Heart left ventricle (tissue), 16 donors: Measurements from ENCODE around the gene ZNF792. TPM values are rescaled to one million over a fixed set of nuclear protein-coding genes. Genes with fewer than 3 reads are reported as not detected.

Source experiments
- ATAC-seq, 4 donors: fragments of 200-7000 bp; cut with Tn5 transposase; one replicate each; pipeline ENCODE4 v1.9.1; 2020 to 2022; ENCODE audit warnings: moderate library complexity in 4 of 4, mild to moderate bottlenecking in 3 of 4, moderate number of reproducible peaks in 1 of 4
- DNase-seq, 5 donors: peaks; one replicate each; pipeline ENCODE4 v3.0.0-alpha.2; 2020
- H3K27ac ChIP-seq, 12 donors: fragments of 200-600 bp; sonication (generic) in 4 of 12; one replicate each; pipeline versions ENCODE4 v1.5.0 to v1.8.0; 2016 to 2022; ENCODE audit warnings: mild to moderate bottlenecking in 2 of 12
- H3K27me3 ChIP-seq, 9 donors: fragments of 200-600 bp; sonication (generic) in 2 of 9; one replicate each; pipeline versions ENCODE4 v1.5.1 to v1.8.0; 2016 to 2022; ENCODE audit warnings: mild to moderate bottlenecking in 3 of 9
- H3K36me3 ChIP-seq, 9 donors: fragments of 200-600 bp; sonication (generic) in 2 of 9; one replicate each; pipeline versions ENCODE4 v1.5.0 to v1.8.0; 2018 to 2022; ENCODE audit warnings: mild to moderate bottlenecking in 2 of 9
- H3K4me1 ChIP-seq, 12 donors: fragments of 200-600 bp; sonication (generic) in 4 of 12; one replicate each; pipeline versions ENCODE4 v1.5.0 to v1.8.0; 2016 to 2022; ENCODE audit warnings: mild to moderate bottlenecking in 3 of 12
- H3K4me3 ChIP-seq, 12 donors: fragments of 200-600 bp; sonication (generic) in 4 of 12; one replicate each; pipeline versions ENCODE4 v1.5.0 to v1.8.0; 2017 to 2022; ENCODE audit warnings: mild to moderate bottlenecking in 9 of 12, moderate library complexity in 4 of 12
- H3K9me3 ChIP-seq, 12 donors: fragments of 200-600 bp; sonication (generic) in 4 of 12; one replicate each; pipeline versions ENCODE4 v1.5.0 to v1.8.0; 2016 to 2022; ENCODE audit warnings: mild to moderate bottlenecking in 1 of 12
- CTCF ChIP-seq, 12 donors: fragments of 200-600 bp; sonication (generic) in 4 of 12; IDR thresholded peaks; one replicate each; pipeline versions ENCODE4 v1.5.0 to v1.8.0; 2018 to 2022; ENCODE audit warnings: antibody characterized with exemption in 12 of 12, mild to moderate bottlenecking in 5 of 12
- POLR2A ChIP-seq, 2 donors: fragments of 450-650 bp; IDR thresholded peaks; one replicate each; pipeline ENCODE4 v1.6.1; 2017; ENCODE audit warnings: antibody characterized with exemption in 2 of 2, mild to moderate bottlenecking in 2 of 2, moderate library complexity in 2 of 2
- WGBS, 4 donors: extraction: QIAGEN DNeasy Blood & Tissue Kit in 2 of 4; methylation state at CpG; one replicate each; pipeline versions ENCODE4 v1.1.5 to v1.1.7; 2013 to 2018; 5-methylcytosine and 5-hydroxymethylcytosine counted together
- intact Hi-C, 10 donors: fragments of 100-400 bp; cut with DNase I; formaldehyde crosslinking; loops; one replicate each; pipeline versions ENCODE4 v1.11.1 to v1.14.2; 2022
- polyA plus RNA-seq, 2 donors: library from polyadenylated mRNA; stranded (reverse); fragments of 200-250 nt; gene quantifications; one replicate each; pipeline ENCODE4 v1.2.3, GENCODE V29; 2013
- total RNA-seq, 9 donors: library from RNA; depleted of rRNA in 2 of 9; stranded (reverse); fragments of >200 nt in 2 of 9; fragmentation: NEBNext Ultra II Directional in 3 of 9; extraction: Animal tissue kit (Norgen Biotek cat#: 25700) in 3 of 9; gene quantifications; one replicate each; pipeline versions ENCODE4 v1.1.0 to v1.2.4, GENCODE V29; 2016 to 2023
- donor health status: ischemic (EF 13 %, LVEDD 7.1; RV severe dilation, severe dysfunction).
- donor health status: healthy with polysubstance abuse.
- donor health status: DM: no; HTN: yes; CAD: no.
- donor health status: DM: no; HTN: no; CAD: no.
- donor health status: ischemic (EF 25% LVEDD 6.9; RV normal size, moderate dysfunction).
- donor health status: ischemic (EF 25% LVEDD 5.7; RV mildly dilated, moderate dysfunction).
- donor health status: healthy.
- donor health status: DM: yes; HTN: yes; CAD: no.
- donor health status: ischemic (EF 35%, LVEDD 5.7; RV mildly dilated, moderate dysfunction).
- donor health status: nonischemic (EF 11% LVEDD 7.7; RV severe dilation, severe dysfunction).
- donor health status: DM: yes; HTN: yes; CAD: no.
- donor health status: PGD.
- donor health status: ischemic (EF 29% LVEDD 5.4; RV normal size, mild dysfunction).
- donor health status: nonischemic (EF 23%, LVEDD 6.1; RV moderate dilation, normal function).

Gene ZNF792
- total and polyA plus RNA-seq, 11 donors = 1.3 to 8.2 (median 4.1) TPM

GRCh38 chr19:34962687-34963572 lies 1.1 kb downstream of the ZNF792 start:
- peaks cover 0 to 28% (median 13%) of the 10 kb centered on the region in 12 donors for H3K4me1 ChIP-seq
- H3K27me3 ChIP-seq = no peaks in the 10 kb centered on the region
- H3K27ac ChIP-seq = peak overlapping the region; percentile 76 to 88 (median 84)
- peaks cover 7 to 49% (median 34%) of the 10 kb centered on the region in 12 donors for H3K9me3 ChIP-seq
- H3K4me3 ChIP-seq = peak overlapping the region; percentile 66 to 99 (median 94)
- intact Hi-C loops = no loop called here
- no peak for TF ChIP-seq CTCF (IDR thresholded peaks at IDR 0.05)
- TF ChIP-seq POLR2A (IDR thresholded peaks at IDR 0.05) = no peak
- peaks cover 14 to 40% (median 27%) of the 10 kb centered on the region in 9 donors for H3K36me3 ChIP-seq
- ATAC-seq = peak in 3 of 4 donors; percentile 27 to 44 (median 30)
- WGBS, 4 donors = 24 to 36% (median 32%) methylated on average over 14 of the region's 14 CpGs
- DNase-seq = peak in 1 of 5 donors; percentile 40

- Histone ChIP-seq H3K27ac (peak overlapping the region; percentile 23 to 88 (median 78)), H3K36me3 (peaks cover 19 to 49% (median 36%) of the 10 kb centered on the region in 9 donors), H3K27me3 (no peaks in the 10 kb centered on the region), H3K4me1 (peaks cover 0 to 28% (median 13%) of the 10 kb centered on the region in 12 donors), H3K9me3 (peaks cover 7 to 58% (median 43%) of the 10 kb centered on the region in 12 donors), H3K4me3 (peak overlapping the region in 9 of 12 donors; percentile 28 to 99 (median 97))
- no peak for TF ChIP-seq POLR2A (IDR thresholded peaks at IDR 0.05)
- TF ChIP-seq CTCF (IDR thresholded peaks at IDR 0.05) = no peak
- 64 to 75% (median 70%) methylated on average over 5 of the region's 5 CpGs for WGBS, 4 donors
- intact Hi-C loops = no loop called here
- peak in 3 of 5 donors; percentile 35 to 45 (median 36) for DNase-seq
- peak; percentile 32 to 80 (median 54) for ATAC-seq
These were observed 2.0 kb downstream of the ZNF792 start for GRCh38 chr19:34961775-34962686.

GRCh38 chr19:34960940-34961679 lies 2.9 kb downstream of the ZNF792 start:
- WGBS, 4 donors = 92 to 98% (median 96%) methylated on average over 12 of the region's 12 CpGs
- DNase-seq = no peak
- no peak overlapping the region for H3K27ac ChIP-seq
- no peak for ATAC-seq
- intact Hi-C loops = no loop called here
- H3K4me1 ChIP-seq = peaks cover 0 to 28% (median 13%) of the 10 kb centered on the region in 12 donors
- no peak overlapping the region for H3K4me3 ChIP-seq
- peaks cover 22 to 58% (median 44%) of the 10 kb centered on the region in 9 donors for H3K36me3 ChIP-seq
- no peak for TF ChIP-seq CTCF (IDR thresholded peaks at IDR 0.05)
- no peak for TF ChIP-seq POLR2A (IDR thresholded peaks at IDR 0.05)
- H3K27me3 ChIP-seq = no peaks in the 10 kb centered on the region
- H3K9me3 ChIP-seq = peaks cover 7 to 67% (median 51%) of the 10 kb centered on the region in 12 donors
